HG03575 (cell line): ENCODE measurements around the gene KLHDC7A.

ENCODE experiments used
- ATAC-seq: cut with Tn5 transposase; IDR thresholded peaks from one replicate; pipeline ENCODE4 v1.9.1; 2021; ENCODE audit not compliant: unreplicated experiment, insufficient number of reproducible peaks, low FRiP score; ENCODE audit errors: extremely low read depth

The KLHDC7A gene

GRCh38 chr1:18496497-18497235 is 15.9 kb downstream of the KLHDC7A start:
- no peak for ATAC-seq

DNA sequence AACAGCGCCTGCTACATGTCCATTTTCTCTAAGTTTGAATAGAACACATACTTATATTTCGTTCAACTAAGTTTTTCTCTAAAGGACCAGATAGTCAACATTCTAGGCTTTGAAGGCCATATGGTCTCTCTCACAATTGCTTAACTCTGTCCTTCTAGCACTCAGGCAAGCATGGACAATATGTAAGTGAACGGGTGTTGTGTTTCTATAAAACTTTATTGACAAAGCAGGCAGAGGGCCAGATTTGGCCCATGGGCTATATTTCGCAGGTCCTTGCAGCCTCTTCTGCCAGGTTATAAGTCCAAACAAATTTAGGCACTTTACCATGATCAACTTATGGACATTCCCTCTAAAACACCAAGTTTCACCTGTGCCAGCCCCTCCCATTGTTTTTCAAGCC is 21.1 kb downstream of the KLHDC7A start:
- no peak for ATAC-seq

GRCh38 chr1:18504609-18505008 is 23.9 kb downstream of the KLHDC7A start:
- ATAC-seq, result no peak

DNA sequence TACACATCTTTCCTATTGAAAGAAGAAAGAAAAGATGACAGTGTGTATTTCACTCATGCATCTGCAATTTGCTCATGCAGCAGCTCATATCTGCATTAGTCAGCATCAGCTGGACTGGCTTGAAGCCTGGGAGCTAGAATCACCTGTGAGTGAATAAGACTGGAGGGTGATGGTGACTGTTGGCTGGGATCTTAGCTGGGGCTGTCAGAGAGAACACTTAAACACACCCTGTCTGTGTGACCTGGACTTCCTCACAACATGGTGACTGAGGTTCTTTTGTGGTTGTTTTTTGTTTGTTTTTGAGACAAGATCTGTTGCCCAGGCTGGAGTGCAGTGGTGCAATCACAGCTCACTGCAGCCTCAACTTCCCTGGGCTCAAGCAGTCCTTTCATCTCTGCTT is 24.9 kb downstream of the KLHDC7A start:
- no peak for ATAC-seq

DNA sequence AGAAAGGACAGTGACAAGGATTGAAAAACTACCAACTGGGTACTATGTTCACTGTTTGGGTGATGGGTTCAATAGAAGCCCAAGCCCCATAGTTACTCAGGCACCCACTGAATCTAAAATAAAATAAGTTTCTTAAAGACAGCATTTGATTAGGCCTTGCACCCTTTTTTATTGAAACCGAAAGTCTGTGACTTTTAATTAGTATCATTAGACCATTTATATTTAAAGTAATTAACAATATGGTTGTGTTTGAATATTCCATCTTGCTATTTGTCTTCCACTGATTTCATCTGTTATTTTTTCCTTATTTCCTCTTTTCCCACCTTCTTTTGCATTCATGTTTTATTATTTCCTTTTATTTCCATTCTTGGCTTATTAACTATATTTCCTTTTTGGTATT is 27.4 kb downstream of the KLHDC7A start:
- ATAC-seq, result no peak

DNA sequence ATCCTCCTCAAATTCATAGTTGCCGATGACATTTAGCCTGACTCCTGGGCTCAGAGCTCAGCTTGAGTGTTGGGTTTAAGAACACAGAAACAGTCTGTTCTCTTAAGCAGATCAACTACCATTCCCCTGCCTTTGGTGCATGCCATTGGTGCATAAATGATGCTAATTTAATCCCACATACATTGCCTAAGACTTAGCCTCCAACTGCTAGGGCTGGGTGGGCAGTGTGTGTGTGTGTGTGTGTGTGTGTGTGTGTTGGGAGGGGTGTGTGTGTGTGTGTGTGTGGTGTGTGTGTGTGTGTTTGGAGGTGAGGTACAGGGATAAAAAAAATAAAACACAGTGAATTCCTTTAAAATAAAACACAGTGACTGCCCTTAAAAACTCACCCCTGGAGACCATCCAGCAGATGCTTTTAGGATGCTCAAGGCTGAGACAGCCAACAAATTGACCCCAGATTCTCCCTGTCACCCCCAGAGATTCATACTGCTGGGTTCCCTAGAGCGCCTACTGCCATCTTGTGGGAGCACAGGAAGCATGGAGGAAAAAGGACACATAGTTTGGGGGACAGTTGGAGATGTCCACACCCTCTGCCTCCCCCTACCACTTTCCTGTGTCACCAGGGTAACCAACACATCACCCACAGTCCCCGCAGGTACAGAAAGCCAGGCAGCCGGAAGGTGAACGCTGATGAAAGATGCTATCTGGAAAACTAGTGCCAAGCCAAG is 30.6 kb downstream of the KLHDC7A start:
- ATAC-seq, result no peak

DNA sequence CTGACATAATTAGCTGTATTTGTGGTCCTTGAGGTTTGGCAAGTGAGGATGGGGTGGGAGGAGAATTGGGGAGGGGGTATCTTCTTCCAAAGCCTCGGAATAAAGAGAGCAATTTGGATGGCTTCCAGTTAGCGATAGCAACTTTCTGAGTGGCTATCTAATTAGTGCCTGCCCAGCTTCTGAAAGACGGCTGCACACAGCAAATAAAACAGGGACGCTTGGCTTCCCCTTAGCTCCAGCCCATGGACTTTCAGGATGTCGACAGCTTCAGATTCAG is 31.1 kb downstream of the KLHDC7A start:
- no peak for ATAC-seq

GRCh38 chr1:18512883-18513282 is 32.2 kb downstream of the KLHDC7A start:
- ATAC-seq, result no peak

GRCh38 chr1:18513995-18514394 is 33.3 kb downstream of the KLHDC7A start:
- no peak for ATAC-seq

- no peak for ATAC-seq
Measured at GRCh38 chr1:18515120-18515667, 34.5 kb downstream of the KLHDC7A start.

GRCh38 chr1:18516473-18516872 is 35.7 kb downstream of the KLHDC7A start:
- no peak for ATAC-seq

- no peak for ATAC-seq
Measured at GRCh38 chr1:18526436-18527275, 45.9 kb downstream of the KLHDC7A start.

GRCh38 chr1:18527514-18527913 is 46.8 kb downstream of the KLHDC7A start:
- ATAC-seq, result no peak

- no peak for ATAC-seq
Measured at GRCh38 chr1:18527921-18528320, 47.2 kb downstream of the KLHDC7A start.

GRCh38 chr1:18528616-18529015 is 47.9 kb downstream of the KLHDC7A start:
- no peak for ATAC-seq

GRCh38 chr1:18529714-18530113 is 49.0 kb downstream of the KLHDC7A start:
- ATAC-seq, result no peak

- no peak for ATAC-seq
Measured at GRCh38 chr1:18530587-18531502, 50.1 kb downstream of the KLHDC7A start.

GRCh38 chr1:18531503-18531845 is 50.7 kb downstream of the KLHDC7A start:
- ATAC-seq, result no peak
